Gastroesophageal sphincter (tissue), 4 donors: Measurements from ENCODE around the gene RNF26. TPM values are rescaled to one million over a fixed set of nuclear protein-coding genes. Genes with fewer than 3 reads are reported as not detected.

Experiments
- ATAC-seq: fragments of 150-250 bp; one replicate; pipeline ENCODE4 v1.9.1; 2016; ENCODE audit warnings: mild to moderate bottlenecking, moderate library complexity
- H3K27ac ChIP-seq, 4 donors: fragments of 200-600 bp; sonication (generic) in 3 of 4; 1 replicate in 3 of 4; 2 replicates in 1 of 4; pipeline ENCODE4 v1.5.1; 2016 to 2019
- H3K27me3 ChIP-seq: fragments of 200-600 bp; sonication (generic); one replicate; pipeline ENCODE4 v1.5.1; 2019
- H3K36me3 ChIP-seq, 2 donors: fragments of 200-600 bp; sonication (generic); one replicate each; pipeline ENCODE4 v1.5.1; 2019; ENCODE audit warnings: control low read depth in 1 of 2
- H3K4me1 ChIP-seq, 3 donors: fragments of 200-600 bp; sonication (generic); 1 replicate in 2 of 3; 2 replicates in 1 of 3; pipeline ENCODE4 v1.5.1; 2016 to 2019; ENCODE audit warnings: control low read depth in 2 of 3
- H3K4me3 ChIP-seq, 2 donors: fragments of 200-600 bp; sonication (generic); one replicate each; pipeline ENCODE4 v1.5.1; 2019; ENCODE audit warnings: mild to moderate bottlenecking in 1 of 2, moderate library complexity in 1 of 2
- H3K9me3 ChIP-seq, 3 donors: fragments of 200-600 bp; sonication (generic); one replicate each; pipeline ENCODE4 v1.5.1; 2017 to 2019; ENCODE audit warnings: control low read depth in 2 of 3
- EP300 ChIP-seq: sonication (generic); formaldehyde crosslinking; IDR thresholded peaks from one replicate; pipeline ENCODE4 v1.6.1; 2017; ENCODE audit warnings: antibody characterized with exemption, mild to moderate bottlenecking
- POLR2A ChIP-seq, 2 donors: fragments of 450-650 bp; IDR thresholded peaks; one replicate each; pipeline ENCODE4 v1.6.1; 2017; ENCODE audit warnings: antibody characterized with exemption in 2 of 2, mild to moderate bottlenecking in 2 of 2, moderate library complexity in 1 of 2
- POLR2AphosphoS5 ChIP-seq: sonication (generic); formaldehyde crosslinking; IDR thresholded peaks from one replicate; pipeline ENCODE4 v1.6.1; 2017; ENCODE audit warnings: antibody characterized with exemption
- WGBS, 2 donors: methylation state at CpG; one replicate each; pipeline ENCODE4 v1.1.5; 2018; ENCODE audit warnings: low coverage in 1 of 2; 5-methylcytosine and 5-hydroxymethylcytosine counted together
- total RNA-seq, 4 donors: library from RNA; depleted of rRNA; stranded (reverse); fragments of >200 nt; gene quantifications; one replicate each; pipeline ENCODE4 v1.1.0, GENCODE V29; 2016
- TF ChIP-seq, protein P1 (sequence below), 4 experiments: fragments of 200-600 bp in 2 of 4; fragments of 450-650 bp in 2 of 4; sonication (generic) in 1 of 4; IDR thresholded peaks; one replicate each; pipeline ENCODE4 v1.5.1; 2017 to 2019; ENCODE audit warnings: antibody characterized with exemption in 4 of 4, mild to moderate bottlenecking in 2 of 4, moderate library complexity in 2 of 4

RNF26 gene
- total RNA-seq, 4 donors from 2014 or later, result 13.0 to 39.6 (median 17.1) TPM

- H3K4me3 ChIP-seq, result peak overlapping the region in 1 of 2 donors; percentile 87
- no peaks in the 10 kb centered on the region for H3K9me3 ChIP-seq
- TF ChIP-seq POLR2A (IDR thresholded peaks at IDR 0.05) (peak; percentile 55 to 70), POLR2AphosphoS5 (peak; percentile 93), EP300 (no peak)
- TF ChIP-seq, protein P1, sequence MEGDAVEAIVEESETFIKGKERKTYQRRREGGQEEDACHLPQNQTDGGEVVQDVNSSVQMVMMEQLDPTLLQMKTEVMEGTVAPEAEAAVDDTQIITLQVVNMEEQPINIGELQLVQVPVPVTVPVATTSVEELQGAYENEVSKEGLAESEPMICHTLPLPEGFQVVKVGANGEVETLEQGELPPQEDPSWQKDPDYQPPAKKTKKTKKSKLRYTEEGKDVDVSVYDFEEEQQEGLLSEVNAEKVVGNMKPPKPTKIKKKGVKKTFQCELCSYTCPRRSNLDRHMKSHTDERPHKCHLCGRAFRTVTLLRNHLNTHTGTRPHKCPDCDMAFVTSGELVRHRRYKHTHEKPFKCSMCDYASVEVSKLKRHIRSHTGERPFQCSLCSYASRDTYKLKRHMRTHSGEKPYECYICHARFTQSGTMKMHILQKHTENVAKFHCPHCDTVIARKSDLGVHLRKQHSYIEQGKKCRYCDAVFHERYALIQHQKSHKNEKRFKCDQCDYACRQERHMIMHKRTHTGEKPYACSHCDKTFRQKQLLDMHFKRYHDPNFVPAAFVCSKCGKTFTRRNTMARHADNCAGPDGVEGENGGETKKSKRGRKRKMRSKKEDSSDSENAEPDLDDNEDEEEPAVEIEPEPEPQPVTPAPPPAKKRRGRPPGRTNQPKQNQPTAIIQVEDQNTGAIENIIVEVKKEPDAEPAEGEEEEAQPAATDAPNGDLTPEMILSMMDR (IDR thresholded peaks at IDR 0.05), result no peak
- peak overlapping the region; percentile 90 to 99 (median 98) for H3K27ac ChIP-seq
- peaks cover 12 to 99% (median 53%) of the 10 kb centered on the region in 3 donors for H3K4me1 ChIP-seq
- peaks cover 0 to 15% of the 10 kb centered on the region in 2 donors for H3K36me3 ChIP-seq
- 23 to 46% methylated on average over 5 to 9 of the region's 22 CpGs for WGBS, 2 donors
- ATAC-seq, result peak; percentile 40
- no peaks in the 10 kb centered on the region for H3K27me3 ChIP-seq
Observed at GRCh38 chr11:119318240-119319135, 15.8 kb upstream of the RNF26 start.

- Histone ChIP-seq H3K36me3 (peaks cover 0 to 8% of the 10 kb centered on the region in 2 donors), H3K27me3 (no peaks in the 10 kb centered on the region), H3K9me3 (no peaks in the 10 kb centered on the region), H3K4me1 (peaks cover 12 to 97% (median 55%) of the 10 kb centered on the region in 3 donors), H3K4me3 (peak overlapping the region in 1 of 2 donors; percentile 87), H3K27ac (peak overlapping the region; percentile 90 to 99 (median 98))
- no peak for ATAC-seq
- 31 to 65% methylated on average over 4 to 6 of the region's 8 CpGs for WGBS, 2 donors
- TF ChIP-seq EP300, result no peak
- no peak for TF ChIP-seq POLR2AphosphoS5
- TF ChIP-seq, protein P1 (IDR thresholded peaks at IDR 0.05), result no peak
- TF ChIP-seq POLR2A (IDR thresholded peaks at IDR 0.05), result no peak
Observed at GRCh38 chr11:119319136-119319699, 15.1 kb upstream of the RNF26 start.

DNA sequence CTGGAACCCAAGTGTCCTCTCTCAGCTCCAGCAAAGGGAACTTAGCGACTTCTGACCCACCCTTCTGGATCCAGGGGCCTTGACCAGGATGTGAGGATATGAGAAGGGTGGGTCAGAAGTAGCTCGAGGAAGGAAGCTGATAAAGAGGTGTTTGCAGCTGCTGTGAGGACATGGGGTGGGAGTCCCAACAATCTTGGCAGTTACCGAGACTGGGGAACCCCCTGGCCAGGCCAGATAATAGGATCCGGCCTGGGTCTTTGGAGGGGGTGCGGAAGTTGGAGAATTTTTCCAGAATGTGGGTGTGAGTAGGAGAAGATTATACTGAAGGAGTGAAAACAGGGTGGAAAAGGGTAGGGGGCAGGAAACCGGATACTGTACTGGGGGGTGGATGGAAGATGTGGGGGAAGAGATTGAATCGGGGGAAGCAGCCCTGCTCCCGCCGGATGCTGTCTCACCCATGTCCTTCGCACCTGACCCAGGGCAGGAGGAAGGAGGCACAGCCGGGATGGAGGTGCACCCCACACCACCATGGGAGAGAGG is 14.6 kb upstream of the RNF26 start:
- Histone ChIP-seq H3K27ac (peak overlapping the region; percentile 90 to 99 (median 98)), H3K27me3 (no peaks in the 10 kb centered on the region), H3K4me3 (peak overlapping the region in 1 of 2 donors; percentile 87), H3K9me3 (no peaks in the 10 kb centered on the region), H3K4me1 (peaks cover 12 to 92% (median 52%) of the 10 kb centered on the region in 3 donors), H3K36me3 (peaks cover 0 to 3% of the 10 kb centered on the region in 2 donors)
- TF ChIP-seq POLR2A (IDR thresholded peaks at IDR 0.05) (no peak), EP300 (no peak), POLR2AphosphoS5 (no peak)
- TF ChIP-seq, protein P1 (IDR thresholded peaks at IDR 0.05), result no peak
- 32 to 34% methylated on average over 11 of the region's 11 CpGs for WGBS, 2 donors
- no peak for ATAC-seq

- Histone ChIP-seq H3K27me3 (no peaks in the 10 kb centered on the region), H3K4me1 (peaks cover 12 to 86% (median 46%) of the 10 kb centered on the region in 3 donors), H3K27ac (peak overlapping the region; percentile 90 to 99 (median 98)), H3K9me3 (no peaks in the 10 kb centered on the region), H3K4me3 (peak overlapping the region; percentile 15 to 59), H3K36me3 (no peaks in the 10 kb centered on the region)
- TF ChIP-seq EP300 (no peak), POLR2AphosphoS5 (no peak), POLR2A (IDR thresholded peaks at IDR 0.05) (no peak)
- TF ChIP-seq, protein P1 (IDR thresholded peaks at IDR 0.05), result no peak
- ATAC-seq, result peak; percentile 1
- WGBS, 2 donors, result 0% methylated on average over 2 of the region's 17 CpGs; no CpG with 5 or more reads in 1 of the 2 donors
Observed at GRCh38 chr11:119320240-119320775, 14.0 kb upstream of the RNF26 start.
